Stimulated activated memory B cell treated with anti-CD40 and anti-IgM and Interleukin-4, amounts not matched to agents 10 μg/mL and 1 μg/mL and 100 μg/mL, for 72 hours (primary cell): ENCODE data around the gene NUP54.

Experiments used
- ATAC-seq: fragments of 150-1000 bp; cut with Tn5 transposase; 2 replicates; pipeline ENCODE4 v1.10.0; 2021
- H3K27ac Mint-ChIP-seq: one replicate; pipeline ENCODE4 v1.8.0; 2022; ENCODE audit warnings: mild to moderate bottlenecking, mixed read lengths
- H3K27me3 Mint-ChIP-seq: one replicate; pipeline ENCODE4 v1.8.0; 2022; ENCODE audit warnings: mixed read lengths
- H3K36me3 Mint-ChIP-seq: one replicate; pipeline ENCODE4 v1.8.0; 2022; ENCODE audit warnings: mixed read lengths
- H3K4me1 Mint-ChIP-seq: one replicate; pipeline ENCODE4 v1.8.0; 2022; ENCODE audit warnings: mixed read lengths
- H3K4me3 Mint-ChIP-seq: one replicate; pipeline ENCODE4 v1.8.0; 2022; ENCODE audit warnings: mild to moderate bottlenecking, moderate library complexity, mixed read lengths
- H3K9me3 Mint-ChIP-seq: one replicate; pipeline ENCODE4 v1.8.0; 2022; ENCODE audit warnings: mixed read lengths

The NUP54 gene

DNA sequence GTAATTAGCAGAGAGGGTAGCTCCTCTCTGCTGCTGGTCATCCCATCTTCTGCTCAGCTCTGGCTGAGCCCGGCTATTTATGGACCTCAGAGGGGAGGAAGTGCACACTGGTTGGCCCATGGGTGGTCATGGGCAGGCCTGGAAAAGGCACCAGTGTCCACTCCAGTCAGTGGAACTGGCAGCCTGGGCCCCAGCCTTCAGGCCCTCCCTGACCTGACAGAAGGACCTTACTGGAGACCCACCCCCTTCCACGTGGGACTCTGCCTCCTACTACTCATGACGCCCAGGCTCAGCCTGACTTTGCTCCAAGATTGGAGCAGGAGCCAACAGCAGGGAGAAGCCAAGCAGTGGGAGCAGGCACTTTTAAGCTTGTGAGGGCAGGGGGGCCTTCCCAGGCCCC lies 81.7 kb downstream of the NUP54 start:
- no peak overlapping the region for H3K4me3 Mint-ChIP-seq
- H3K4me1 Mint-ChIP-seq = peaks cover 16% of the 10 kb centered on the region
- ATAC-seq = no peak
- no peaks in the 10 kb centered on the region for H3K36me3 Mint-ChIP-seq
- no peaks in the 10 kb centered on the region for H3K9me3 Mint-ChIP-seq
- no peak overlapping the region for H3K27ac Mint-ChIP-seq
- no peaks in the 10 kb centered on the region for H3K27me3 Mint-ChIP-seq
